ENCODE measurements around the gene MYO16. TPM values are rescaled to one million over a fixed set of nuclear protein-coding genes. Genes with fewer than 3 reads are reported as not detected.

Gene MYO16
- total and polyA plus RNA-seq, 2 experiments from 2014 or later, result 0.02 to 0.15 TPM

DNA sequence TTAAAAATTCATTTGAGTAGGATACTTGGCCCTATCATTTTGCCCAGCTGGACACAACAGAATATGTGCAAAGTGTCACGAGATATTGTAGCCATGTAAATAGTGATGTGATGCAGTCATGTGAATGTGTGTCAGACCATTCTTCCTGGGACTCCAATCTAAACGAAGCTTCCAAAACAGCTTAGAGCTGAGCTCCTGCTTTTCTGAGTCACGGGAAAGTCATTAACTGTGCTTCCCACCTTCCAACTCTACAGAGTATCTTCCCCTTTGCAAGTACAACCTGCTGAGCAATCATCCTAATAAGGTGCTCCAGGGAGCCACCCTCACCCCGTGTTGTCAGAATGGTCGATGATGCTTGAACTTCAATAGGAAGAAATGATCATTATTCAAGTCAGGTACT is 294.7 kb downstream of the MYO16 start:
- H3K4me1 ChIP-seq (ENCODE audit: low read depth), result no peaks in the 10 kb centered on the region
- no peak for DNase-seq (ENCODE audit: low read depth in 1 of 2, low spot score in 1 of 2)
- no peaks in the 10 kb centered on the region for H3K27me3 ChIP-seq
- H3K9me3 ChIP-seq (ENCODE audit: low read depth), result no peaks in the 10 kb centered on the region
- no peaks in the 10 kb centered on the region for H3K36me3 ChIP-seq
- no peak overlapping the region for H3K27ac ChIP-seq
- TF ChIP-seq, protein P1, sequence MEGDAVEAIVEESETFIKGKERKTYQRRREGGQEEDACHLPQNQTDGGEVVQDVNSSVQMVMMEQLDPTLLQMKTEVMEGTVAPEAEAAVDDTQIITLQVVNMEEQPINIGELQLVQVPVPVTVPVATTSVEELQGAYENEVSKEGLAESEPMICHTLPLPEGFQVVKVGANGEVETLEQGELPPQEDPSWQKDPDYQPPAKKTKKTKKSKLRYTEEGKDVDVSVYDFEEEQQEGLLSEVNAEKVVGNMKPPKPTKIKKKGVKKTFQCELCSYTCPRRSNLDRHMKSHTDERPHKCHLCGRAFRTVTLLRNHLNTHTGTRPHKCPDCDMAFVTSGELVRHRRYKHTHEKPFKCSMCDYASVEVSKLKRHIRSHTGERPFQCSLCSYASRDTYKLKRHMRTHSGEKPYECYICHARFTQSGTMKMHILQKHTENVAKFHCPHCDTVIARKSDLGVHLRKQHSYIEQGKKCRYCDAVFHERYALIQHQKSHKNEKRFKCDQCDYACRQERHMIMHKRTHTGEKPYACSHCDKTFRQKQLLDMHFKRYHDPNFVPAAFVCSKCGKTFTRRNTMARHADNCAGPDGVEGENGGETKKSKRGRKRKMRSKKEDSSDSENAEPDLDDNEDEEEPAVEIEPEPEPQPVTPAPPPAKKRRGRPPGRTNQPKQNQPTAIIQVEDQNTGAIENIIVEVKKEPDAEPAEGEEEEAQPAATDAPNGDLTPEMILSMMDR (IDR thresholded peaks at IDR 0.05; ENCODE audit: low read depth, low read length), result no peak
- H3K4me3 ChIP-seq, result no peak overlapping the region

GRCh38 chr13:108924541-108924940 is 295.1 kb downstream of the MYO16 start:
- no peak for DNase-seq (ENCODE audit: low read depth in 1 of 2, low spot score in 1 of 2)
- no peaks in the 10 kb centered on the region for H3K27me3 ChIP-seq
- H3K4me1 ChIP-seq (ENCODE audit: low read depth), result no peaks in the 10 kb centered on the region
- H3K36me3 ChIP-seq, result no peaks in the 10 kb centered on the region
- TF ChIP-seq, protein P1 (IDR thresholded peaks at IDR 0.05; ENCODE audit: low read depth, low read length), result no peak
- H3K9me3 ChIP-seq (ENCODE audit: low read depth), result no peaks in the 10 kb centered on the region
- no peak overlapping the region for H3K27ac ChIP-seq
- H3K4me3 ChIP-seq, result no peak overlapping the region

GRCh38 chr13:108925070-108925469 is 295.7 kb downstream of the MYO16 start:
- TF ChIP-seq, protein P1 (IDR thresholded peaks at IDR 0.05; ENCODE audit: low read depth, low read length), result no peak
- no peak for DNase-seq (ENCODE audit: low read depth in 1 of 2, low spot score in 1 of 2)
- H3K4me1 ChIP-seq (ENCODE audit: low read depth), result no peaks in the 10 kb centered on the region
- no peaks in the 10 kb centered on the region for H3K9me3 ChIP-seq (ENCODE audit: low read depth)
- no peak overlapping the region for H3K27ac ChIP-seq
- H3K4me3 ChIP-seq, result no peak overlapping the region
- no peaks in the 10 kb centered on the region for H3K36me3 ChIP-seq
- H3K27me3 ChIP-seq, result no peaks in the 10 kb centered on the region

GRCh38 chr13:108926862-108927261 is 297.5 kb downstream of the MYO16 start:
- Histone ChIP-seq H3K36me3 (no peaks in the 10 kb centered on the region), H3K27ac (no peak overlapping the region)
- DNase-seq (ENCODE audit: low read depth in 1 of 2, low spot score in 1 of 2), result no peak

DNA sequence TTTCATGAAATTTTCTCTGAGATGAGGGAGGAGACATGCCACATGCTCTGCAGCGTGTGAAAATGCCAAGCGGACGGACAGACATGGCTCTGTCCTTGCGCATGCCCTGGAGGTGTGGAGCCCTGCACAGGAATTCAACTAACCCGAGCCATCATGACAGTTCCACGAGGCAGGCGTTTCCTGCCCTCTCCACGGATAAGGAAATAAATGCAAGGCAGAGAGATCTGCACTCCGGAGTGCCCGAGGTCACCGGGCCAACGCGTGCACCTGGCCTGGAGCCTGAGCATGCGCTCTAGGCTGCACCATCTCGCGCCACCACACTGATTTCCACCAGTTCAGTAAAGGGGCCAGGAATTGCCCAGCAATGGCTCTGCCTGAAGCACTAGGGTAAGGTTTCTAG is 298.2 kb downstream of the MYO16 start:
- H3K27ac ChIP-seq, result no peak overlapping the region
- no peak for DNase-seq (ENCODE audit: low read depth in 1 of 2, low spot score in 1 of 2)

More at GRCh38 chr13:108926862-108927261, 297.5 kb downstream of the MYO16 start:
- H3K4me3 ChIP-seq, result no peak overlapping the region
- TF ChIP-seq, protein P1 (IDR thresholded peaks at IDR 0.05; ENCODE audit: low read depth, low read length), result no peak
- H3K27me3 ChIP-seq, result no peaks in the 10 kb centered on the region
- H3K9me3 ChIP-seq (ENCODE audit: low read depth), result no peaks in the 10 kb centered on the region
- H3K4me1 ChIP-seq (ENCODE audit: low read depth), result no peaks in the 10 kb centered on the region

More for the DNA sequence above, 298.2 kb downstream of the MYO16 start:
- TF ChIP-seq, protein P1 (IDR thresholded peaks at IDR 0.05; ENCODE audit: low read depth, low read length), result no peak
- H3K4me3 ChIP-seq, result no peak overlapping the region
- H3K4me1 ChIP-seq (ENCODE audit: low read depth), result no peaks in the 10 kb centered on the region
- no peaks in the 10 kb centered on the region for H3K9me3 ChIP-seq (ENCODE audit: low read depth)
- H3K36me3 ChIP-seq, result no peaks in the 10 kb centered on the region
- H3K27me3 ChIP-seq, result no peaks in the 10 kb centered on the region
